HEK293T (cell line): Measurements from ENCODE around the gene GRIFIN.

Source experiments
- BHLHE40 ChIP-seq: fragments of 450-650 bp; IDR thresholded peaks from 2 replicates; pipeline ENCODE4 v1.6.1; 2016; ENCODE audit warnings: mild to moderate bottlenecking, moderate library complexity, borderline replicate concordance
- ELF4 ChIP-seq: fragments of 450-650 bp; IDR thresholded peaks from 2 replicates; pipeline ENCODE4 v1.6.1; 2017; ENCODE audit warnings: antibody characterized with exemption
- FOXA1 ChIP-seq: fragments of 450-650 bp; IDR thresholded peaks from 2 replicates; pipeline ENCODE4 v1.6.1; 2016; ENCODE audit warnings: mild to moderate bottlenecking
- FOXK2 ChIP-seq: fragments of 450-650 bp; IDR thresholded peaks from 2 replicates; pipeline ENCODE4 v1.6.1; 2016; ENCODE audit warnings: mild to moderate bottlenecking
- FOXM1 ChIP-seq: fragments of 450-650 bp; IDR thresholded peaks from 2 replicates; pipeline ENCODE4 v1.6.1; 2017; ENCODE audit warnings: mild to moderate bottlenecking, borderline replicate concordance
- LEF1 ChIP-seq: fragments of 450-650 bp; IDR thresholded peaks from 2 replicates; pipeline ENCODE4 v1.6.1; 2017; ENCODE audit warnings: mild to moderate bottlenecking, borderline replicate concordance
- SP1 ChIP-seq: fragments of 450-650 bp; IDR thresholded peaks from 2 replicates; pipeline ENCODE4 v1.6.1; 2017
- SUZ12 ChIP-seq: fragments of 450-650 bp; IDR thresholded peaks from 2 replicates; pipeline ENCODE4 v1.6.1; 2016; ENCODE audit warnings: mild to moderate bottlenecking
- TARDBP ChIP-seq: fragments of 450-650 bp; IDR thresholded peaks from 2 replicates; pipeline ENCODE4 v1.6.1; 2016
- TF ChIP-seq, protein P1 (sequence below): fragments of 450-650 bp; IDR thresholded peaks from 2 replicates; pipeline ENCODE4 v1.6.1; 2016

DNA sequence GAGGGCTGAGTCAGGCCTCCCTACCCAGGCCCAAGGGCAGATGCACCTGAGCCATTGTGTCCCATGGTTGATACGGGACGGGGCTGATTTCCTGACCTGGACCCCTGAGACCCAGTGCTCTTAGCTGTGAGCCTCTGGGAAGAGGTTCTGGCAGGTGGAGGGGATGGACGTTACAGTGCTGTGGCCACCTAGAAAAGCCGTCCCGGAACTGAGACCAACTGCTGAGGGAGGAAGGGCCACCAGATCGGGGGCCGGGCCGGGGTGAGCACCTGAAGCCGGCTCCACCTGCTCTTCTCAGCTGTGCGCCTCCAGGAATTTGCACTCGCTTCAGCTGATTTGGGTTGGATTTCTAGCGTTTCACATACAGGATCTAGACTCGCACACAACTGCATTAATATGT is 37.4 kb downstream of the GRIFIN start:
- TF ChIP-seq FOXM1 = no peak
- no peak for TF ChIP-seq LEF1
- TF ChIP-seq TARDBP = no peak
- no peak for TF ChIP-seq SUZ12
- TF ChIP-seq, protein P1, sequence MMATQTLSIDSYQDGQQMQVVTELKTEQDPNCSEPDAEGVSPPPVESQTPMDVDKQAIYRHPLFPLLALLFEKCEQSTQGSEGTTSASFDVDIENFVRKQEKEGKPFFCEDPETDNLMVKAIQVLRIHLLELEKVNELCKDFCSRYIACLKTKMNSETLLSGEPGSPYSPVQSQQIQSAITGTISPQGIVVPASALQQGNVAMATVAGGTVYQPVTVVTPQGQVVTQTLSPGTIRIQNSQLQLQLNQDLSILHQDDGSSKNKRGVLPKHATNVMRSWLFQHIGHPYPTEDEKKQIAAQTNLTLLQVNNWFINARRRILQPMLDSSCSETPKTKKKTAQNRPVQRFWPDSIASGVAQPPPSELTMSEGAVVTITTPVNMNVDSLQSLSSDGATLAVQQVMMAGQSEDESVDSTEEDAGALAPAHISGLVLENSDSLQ = no peak
- no peak for TF ChIP-seq BHLHE40
- no peak for TF ChIP-seq FOXA1
- TF ChIP-seq FOXK2 = no peak
- no peak for TF ChIP-seq ELF4
- TF ChIP-seq SP1 = no peak
